MCF 10A (cell line): ENCODE measurements around the gene CYP2A6. TPM values are rescaled to one million over a fixed set of nuclear protein-coding genes. Genes with fewer than 3 reads are reported as not detected.
"Not testable (repeated sequence)": the region's sequence is repeated elsewhere in the genome, so short reads cannot be mapped to it uniquely, and the experiment has no call there.

ENCODE experiments used
- BruUV-seq: library from RNA; stranded (reverse); fragments of 400-500 nt; replicated peaks from 2 replicates; lab custom pipeline; 2021; lab: Mats Ljungman, UMichigan
- CTCF ChIA-PET: fragments of 300-600 bp; sonication (Branson Sonifier 250); formaldehyde crosslinking; extraction: SDS; loops from one replicate; lab custom pipeline; 2021; ENCODE audit warnings: antibody characterized with exemption, inconsistent platforms; lab: Yijun Ruan, JAX
- POLR2A ChIA-PET: fragments of 300-600, 350-650 bp; sonication (Branson Sonifier 250); formaldehyde crosslinking; extraction: SDS; loops from one replicate; lab custom pipeline; 2020; ENCODE audit warnings: antibody characterized with exemption, inconsistent platforms; lab: Yijun Ruan, JAX
- DNase-seq: peaks from one replicate; pipeline ENCODE4 v3.0.0-alpha.2; 2018; ENCODE audit not compliant: unreplicated experiment
- H3K27ac Mint-ChIP-seq: one replicate; pipeline ENCODE4 v1.8.0; 2022; ENCODE audit warnings: mild to moderate bottlenecking, low read depth, mixed read lengths; ENCODE audit not compliant: unreplicated experiment
- H3K27me3 Mint-ChIP-seq: one replicate; pipeline ENCODE4 v1.8.0; 2022; ENCODE audit warnings: mixed read lengths; ENCODE audit not compliant: insufficient read depth, unreplicated experiment
- H3K36me3 Mint-ChIP-seq: one replicate; pipeline ENCODE4 v1.8.0; 2022; ENCODE audit warnings: mild to moderate bottlenecking, moderate library complexity, mixed read lengths; ENCODE audit not compliant: insufficient read depth, unreplicated experiment
- H3K4me1 Mint-ChIP-seq: one replicate; pipeline ENCODE4 v1.8.0; 2022; ENCODE audit warnings: mixed read lengths; ENCODE audit not compliant: insufficient read depth, unreplicated experiment
- H3K4me3 Mint-ChIP-seq: one replicate; pipeline ENCODE4 v1.8.0; 2022; ENCODE audit warnings: mild to moderate bottlenecking, moderate library complexity, mixed read lengths; ENCODE audit not compliant: unreplicated experiment
- H3K9me3 Mint-ChIP-seq: one replicate; pipeline ENCODE4 v1.8.0; 2022; ENCODE audit warnings: mixed read lengths; ENCODE audit not compliant: unreplicated experiment
- intact Hi-C: fragments of 100-400 bp; cut with micrococcal nuclease; formaldehyde crosslinking; loops from 2 replicates; pipeline ENCODE4 v1.14.1; 2022
- total RNA-seq: library from RNA; stranded (reverse); gene quantifications from 2 replicates; pipeline ENCODE4 v1.2.3, GENCODE V29; 2022
- TF ChIP-seq, protein P1 (sequence below): fragments of 200-600 bp; IDR thresholded peaks from one replicate; pipeline ENCODE4 v1.8.0; 2022; ENCODE audit warnings: antibody characterized with exemption, mild to moderate bottlenecking; ENCODE audit not compliant: unreplicated experiment

The CYP2A6 gene
- total RNA-seq, 1 experiment from 2014 or later = not detected

DNA sequence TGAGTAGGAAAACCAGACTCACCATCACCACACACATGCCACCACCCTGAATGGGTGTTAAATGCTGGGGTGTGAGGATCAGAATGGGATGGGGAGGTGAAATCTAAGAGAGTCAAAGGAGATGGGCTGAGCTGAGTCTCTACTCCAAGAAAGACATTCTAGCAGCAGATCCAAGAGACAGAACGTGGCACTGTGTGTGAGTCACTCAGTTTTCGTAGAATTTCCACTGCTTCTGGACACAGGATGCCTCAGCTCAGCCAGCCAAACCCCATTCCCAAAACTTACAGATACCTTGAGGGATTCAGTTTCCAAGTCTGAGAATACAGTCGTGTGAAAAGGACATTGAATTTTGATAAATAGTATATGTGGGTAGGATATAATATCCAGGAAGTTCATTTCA lies 39.1 kb upstream of the CYP2A6 start:
- peaks cover 64% of the 10 kb centered on the region for H3K27me3 Mint-ChIP-seq
- BruUV-seq = no TSS peak
- H3K9me3 Mint-ChIP-seq = no peaks in the 10 kb centered on the region
- ChIA-PET POLR2A (no interaction called here), CTCF (no interaction called here)
- H3K27ac Mint-ChIP-seq = no peak overlapping the region
- TF ChIP-seq, protein P1, sequence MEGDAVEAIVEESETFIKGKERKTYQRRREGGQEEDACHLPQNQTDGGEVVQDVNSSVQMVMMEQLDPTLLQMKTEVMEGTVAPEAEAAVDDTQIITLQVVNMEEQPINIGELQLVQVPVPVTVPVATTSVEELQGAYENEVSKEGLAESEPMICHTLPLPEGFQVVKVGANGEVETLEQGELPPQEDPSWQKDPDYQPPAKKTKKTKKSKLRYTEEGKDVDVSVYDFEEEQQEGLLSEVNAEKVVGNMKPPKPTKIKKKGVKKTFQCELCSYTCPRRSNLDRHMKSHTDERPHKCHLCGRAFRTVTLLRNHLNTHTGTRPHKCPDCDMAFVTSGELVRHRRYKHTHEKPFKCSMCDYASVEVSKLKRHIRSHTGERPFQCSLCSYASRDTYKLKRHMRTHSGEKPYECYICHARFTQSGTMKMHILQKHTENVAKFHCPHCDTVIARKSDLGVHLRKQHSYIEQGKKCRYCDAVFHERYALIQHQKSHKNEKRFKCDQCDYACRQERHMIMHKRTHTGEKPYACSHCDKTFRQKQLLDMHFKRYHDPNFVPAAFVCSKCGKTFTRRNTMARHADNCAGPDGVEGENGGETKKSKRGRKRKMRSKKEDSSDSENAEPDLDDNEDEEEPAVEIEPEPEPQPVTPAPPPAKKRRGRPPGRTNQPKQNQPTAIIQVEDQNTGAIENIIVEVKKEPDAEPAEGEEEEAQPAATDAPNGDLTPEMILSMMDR = no peak
- no peaks in the 10 kb centered on the region for H3K36me3 Mint-ChIP-seq
- intact Hi-C loops = no loop called here
- DNase-seq = no peak
- peaks cover 6% of the 10 kb centered on the region for H3K4me1 Mint-ChIP-seq
- H3K4me3 Mint-ChIP-seq = no peak overlapping the region

DNA sequence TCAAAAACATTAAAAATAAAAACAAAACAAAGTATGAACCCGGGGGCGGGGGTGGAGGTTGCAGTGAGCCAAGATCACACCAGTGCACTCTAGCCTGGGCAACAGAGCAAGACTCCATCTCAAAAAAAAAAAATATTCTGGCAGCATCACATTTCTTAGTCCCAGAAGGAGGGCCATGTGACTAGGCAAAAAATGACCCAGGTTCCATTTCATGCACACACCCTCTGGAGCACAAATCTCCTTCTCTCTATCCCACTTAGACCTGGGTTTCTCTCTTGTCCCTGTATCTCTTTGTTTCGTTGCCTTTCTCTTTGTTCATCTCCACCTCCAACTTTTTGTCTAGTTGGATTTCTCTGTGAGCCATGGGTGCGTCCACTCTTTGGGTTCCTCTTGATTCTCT lies 37.9 kb upstream of the CYP2A6 start:
- Mint-ChIP-seq H3K4me1 (peaks cover 6% of the 10 kb centered on the region), H3K4me3 (no peak overlapping the region), H3K36me3 (no peaks in the 10 kb centered on the region), H3K27me3 (peaks cover 57% of the 10 kb centered on the region), H3K27ac (no peak overlapping the region), H3K9me3 (no peaks in the 10 kb centered on the region)
- POLR2A ChIA-PET = no interaction called here
- TF ChIP-seq, protein P1 = no peak
- intact Hi-C loops = no loop called here
- no TSS peak for BruUV-seq
- no peak for DNase-seq
- CTCF ChIA-PET = no interaction called here

DNA sequence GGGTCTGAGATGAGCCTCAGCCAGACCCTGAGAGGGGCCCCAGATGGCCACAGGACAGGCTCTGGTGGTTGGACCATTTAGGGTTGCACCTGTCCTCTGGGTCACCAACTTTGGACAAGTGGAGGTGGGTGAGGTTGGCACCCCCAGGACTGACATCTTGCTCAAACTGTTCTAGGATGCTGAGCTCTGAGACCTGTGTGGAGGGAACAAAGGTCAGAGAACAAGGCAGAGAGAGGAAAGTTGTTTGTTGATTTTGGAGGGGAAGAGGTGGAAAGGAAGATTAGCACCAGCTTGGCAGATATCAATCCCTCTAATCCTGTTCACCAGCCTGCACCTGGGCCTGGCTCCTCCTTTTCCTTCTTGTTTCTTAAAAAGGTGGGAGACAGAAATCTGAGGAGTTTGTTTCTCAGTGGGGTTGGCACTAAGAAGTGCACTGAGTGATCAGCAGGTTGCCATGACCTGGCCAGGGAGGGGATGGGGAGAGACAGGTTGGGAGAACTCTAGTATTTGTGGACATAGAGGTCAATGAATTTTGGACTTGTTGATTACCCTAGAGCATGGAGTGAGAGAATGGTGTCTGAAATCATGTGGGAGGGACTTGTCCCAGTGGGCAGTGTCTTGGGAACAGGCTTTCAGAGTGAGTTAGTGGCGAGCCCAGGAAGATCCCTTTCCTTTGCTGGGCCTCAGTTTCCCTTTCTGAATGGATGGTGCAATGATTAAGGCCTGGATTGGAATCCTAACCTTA lies 34.1 kb upstream of the CYP2A6 start:
- POLR2A ChIA-PET, H3K9me3 Mint-ChIP-seq: not testable (repeated sequence)
- peaks cover 67% of the 10 kb centered on the region for H3K27me3 Mint-ChIP-seq

DNA sequence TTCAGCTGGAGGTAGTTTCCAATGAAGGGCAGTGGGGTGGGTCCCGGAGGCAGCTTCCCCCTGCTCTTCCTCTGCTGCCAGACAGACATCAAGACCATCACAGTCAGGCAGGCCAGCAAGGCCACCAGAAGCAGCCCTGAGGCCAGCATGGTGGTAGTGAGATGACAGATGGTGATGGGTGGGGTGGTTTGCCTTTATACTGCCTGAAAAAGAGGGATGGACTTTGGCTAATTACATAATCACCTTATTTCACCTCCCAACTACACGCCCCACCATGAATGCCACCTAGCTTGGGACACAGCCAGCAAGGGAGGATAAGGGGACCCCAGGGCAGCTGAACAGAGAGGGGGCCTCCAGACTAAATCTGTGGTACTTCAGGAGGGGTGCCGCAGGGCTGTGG lies 31.8 kb upstream of the CYP2A6 start, which contains the start of gene CYP2A7:
TSS of gene CYP2A7 (minus strand) at position 170 of the 400 bp plus-strand sequence. CDS start at position 149, 21 bp downstream.
- H3K27me3 Mint-ChIP-seq = peaks cover 63% of the 10 kb centered on the region
- H3K36me3 Mint-ChIP-seq, intact Hi-C loops, H3K4me3 Mint-ChIP-seq, POLR2A ChIA-PET, BruUV-seq, CTCF ChIA-PET, H3K9me3 Mint-ChIP-seq, DNase-seq, H3K4me1 Mint-ChIP-seq, H3K27ac Mint-ChIP-seq: not testable (repeated sequence)

More for the DNA sequence above, 34.1 kb upstream of the CYP2A6 start:
- BruUV-seq, H3K27ac Mint-ChIP-seq, CTCF ChIA-PET, H3K4me1 Mint-ChIP-seq, H3K4me3 Mint-ChIP-seq, intact Hi-C loops, H3K36me3 Mint-ChIP-seq, DNase-seq: not testable (repeated sequence)

DNA sequence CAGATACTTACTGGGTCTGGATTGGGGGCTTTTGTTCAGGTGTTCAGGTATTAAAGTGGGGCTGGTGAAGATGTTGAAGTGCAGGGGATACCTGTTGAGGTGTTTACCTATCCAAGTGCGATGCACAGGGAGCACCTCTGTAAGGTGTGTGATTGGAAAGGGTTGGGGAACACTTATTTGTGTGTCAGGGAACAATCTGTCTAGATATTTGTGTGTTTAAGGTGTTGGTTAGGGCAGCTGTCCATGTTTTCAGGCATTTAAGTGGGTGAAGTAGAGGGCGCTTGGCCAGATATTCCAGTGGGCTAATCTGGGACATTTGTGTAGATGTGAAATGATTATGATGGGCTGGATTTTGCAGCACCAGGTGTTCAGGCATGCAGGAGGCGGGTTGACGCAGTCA lies 29.1 kb upstream of the CYP2A6 start:
- intact Hi-C loops, H3K4me1 Mint-ChIP-seq, H3K36me3 Mint-ChIP-seq, DNase-seq, H3K9me3 Mint-ChIP-seq, BruUV-seq, POLR2A ChIA-PET, CTCF ChIA-PET, H3K27ac Mint-ChIP-seq, H3K4me3 Mint-ChIP-seq: not testable (repeated sequence)
- H3K27me3 Mint-ChIP-seq = peaks cover 76% of the 10 kb centered on the region

DNA sequence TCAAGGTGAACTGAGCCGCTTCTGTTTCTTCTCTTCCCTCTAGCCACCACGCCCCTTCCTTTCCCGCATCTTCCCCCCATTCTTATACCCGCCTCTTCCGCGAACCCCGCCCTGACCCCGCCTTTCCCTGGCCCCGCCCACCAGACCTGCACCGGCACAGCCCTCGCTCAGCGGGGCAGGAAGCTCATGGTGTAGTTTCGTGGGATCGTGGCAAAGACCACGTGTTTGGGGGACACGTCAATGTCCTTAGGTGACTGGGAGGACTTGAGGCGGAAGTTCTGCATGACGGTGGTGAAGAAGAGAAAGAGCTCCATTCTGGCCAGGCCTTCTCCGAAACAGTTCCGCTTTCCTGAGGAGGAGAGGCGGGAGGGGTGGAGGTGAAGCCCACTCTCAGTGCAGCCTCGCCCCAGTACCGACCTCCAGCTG lies 25.3 kb upstream of the CYP2A6 start:
- H3K27me3 Mint-ChIP-seq = peaks cover 55% of the 10 kb centered on the region
- H3K4me3 Mint-ChIP-seq, CTCF ChIA-PET: not testable (repeated sequence)

DNA sequence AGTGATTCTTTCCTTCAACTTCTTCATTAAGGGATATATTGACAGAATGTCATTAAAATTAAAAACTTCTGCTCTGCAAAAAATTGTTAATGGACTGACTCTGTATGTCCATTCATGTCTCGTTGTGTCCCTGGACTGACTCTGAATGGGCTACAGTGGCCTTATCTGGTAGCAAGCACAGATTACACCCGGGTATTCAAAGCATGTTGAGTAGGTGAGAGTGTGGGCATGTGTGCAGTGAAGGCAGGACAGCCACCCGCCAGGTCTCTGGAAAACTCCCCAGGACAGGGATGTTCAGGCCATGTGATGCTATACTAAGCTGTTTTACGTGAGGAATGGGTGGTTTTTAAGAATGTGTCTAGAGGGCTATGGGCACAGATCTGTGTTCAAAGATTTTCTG lies 24.6 kb upstream of the CYP2A6 start:
- CTCF ChIA-PET, H3K36me3 Mint-ChIP-seq, DNase-seq, H3K27ac Mint-ChIP-seq, POLR2A ChIA-PET, H3K9me3 Mint-ChIP-seq, H3K4me3 Mint-ChIP-seq, BruUV-seq, H3K4me1 Mint-ChIP-seq, intact Hi-C loops: not testable (repeated sequence)
- peaks cover 55% of the 10 kb centered on the region for H3K27me3 Mint-ChIP-seq

More for the DNA sequence above, 25.3 kb upstream of the CYP2A6 start:
- POLR2A ChIA-PET = interaction anchor here (0.6 kb wide), 1 partner anchor 408 kb away, joined by 4 read pairs; no protein-coding TSS in a partner anchor
- DNase-seq, BruUV-seq, H3K9me3 Mint-ChIP-seq, H3K4me1 Mint-ChIP-seq, H3K27ac Mint-ChIP-seq, H3K36me3 Mint-ChIP-seq, intact Hi-C loops: not testable (repeated sequence)

DNA sequence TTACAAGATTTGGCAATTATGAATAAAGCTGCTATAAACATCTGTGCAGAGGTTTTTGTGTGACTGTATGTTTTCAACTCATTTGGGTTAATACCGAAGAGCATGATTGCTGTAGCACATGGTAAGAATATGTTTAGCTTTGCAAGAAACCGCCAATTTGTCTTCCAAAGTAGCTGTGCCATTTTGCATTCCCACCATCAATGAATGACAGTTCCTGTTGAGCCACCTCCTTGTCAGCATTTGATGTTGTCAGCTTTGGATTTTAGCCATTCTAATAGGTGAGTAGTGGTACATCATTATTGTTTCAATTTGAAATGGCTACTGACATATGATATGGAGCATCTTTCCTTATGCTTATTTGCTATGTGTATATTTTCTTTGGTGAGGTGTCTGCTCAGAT lies 23.6 kb upstream of the CYP2A6 start:
- H3K27ac Mint-ChIP-seq, POLR2A ChIA-PET, H3K4me3 Mint-ChIP-seq, CTCF ChIA-PET, H3K4me1 Mint-ChIP-seq, BruUV-seq, DNase-seq, intact Hi-C loops, H3K36me3 Mint-ChIP-seq: not testable (repeated sequence)
- peaks cover 55% of the 10 kb centered on the region for H3K27me3 Mint-ChIP-seq
- H3K9me3 Mint-ChIP-seq = peaks cover 13% of the 10 kb centered on the region
